Renal cortical epithelial cell (primary cell): ENCODE results near the gene TFE3. TPM values are rescaled to one million over a fixed set of nuclear protein-coding genes. Genes with fewer than 3 reads are reported as not detected.
A peak's percentile ranks its signal among the peaks of the same experiment; 100 is the strongest.

Experiments used
- DNase-seq: peaks from one replicate; pipeline ENCODE4 v3.0.0-alpha.2; 2011; ENCODE audit warnings: low read depth
- total RNA-seq: library from RNA; depleted of rRNA; stranded (reverse); fragments of >200 nt; gene quantifications from 2 replicates; pipeline ENCODE4 v1.2.3, GENCODE V29; 2014

The TFE3 gene, protein sequence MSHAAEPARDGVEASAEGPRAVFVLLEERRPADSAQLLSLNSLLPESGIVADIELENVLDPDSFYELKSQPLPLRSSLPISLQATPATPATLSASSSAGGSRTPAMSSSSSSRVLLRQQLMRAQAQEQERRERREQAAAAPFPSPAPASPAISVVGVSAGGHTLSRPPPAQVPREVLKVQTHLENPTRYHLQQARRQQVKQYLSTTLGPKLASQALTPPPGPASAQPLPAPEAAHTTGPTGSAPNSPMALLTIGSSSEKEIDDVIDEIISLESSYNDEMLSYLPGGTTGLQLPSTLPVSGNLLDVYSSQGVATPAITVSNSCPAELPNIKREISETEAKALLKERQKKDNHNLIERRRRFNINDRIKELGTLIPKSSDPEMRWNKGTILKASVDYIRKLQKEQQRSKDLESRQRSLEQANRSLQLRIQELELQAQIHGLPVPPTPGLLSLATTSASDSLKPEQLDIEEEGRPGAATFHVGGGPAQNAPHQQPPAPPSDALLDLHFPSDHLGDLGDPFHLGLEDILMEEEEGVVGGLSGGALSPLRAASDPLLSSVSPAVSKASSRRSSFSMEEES
- 30.6 and 72.0 TPM in 2 replicates for total RNA-seq

DNA sequence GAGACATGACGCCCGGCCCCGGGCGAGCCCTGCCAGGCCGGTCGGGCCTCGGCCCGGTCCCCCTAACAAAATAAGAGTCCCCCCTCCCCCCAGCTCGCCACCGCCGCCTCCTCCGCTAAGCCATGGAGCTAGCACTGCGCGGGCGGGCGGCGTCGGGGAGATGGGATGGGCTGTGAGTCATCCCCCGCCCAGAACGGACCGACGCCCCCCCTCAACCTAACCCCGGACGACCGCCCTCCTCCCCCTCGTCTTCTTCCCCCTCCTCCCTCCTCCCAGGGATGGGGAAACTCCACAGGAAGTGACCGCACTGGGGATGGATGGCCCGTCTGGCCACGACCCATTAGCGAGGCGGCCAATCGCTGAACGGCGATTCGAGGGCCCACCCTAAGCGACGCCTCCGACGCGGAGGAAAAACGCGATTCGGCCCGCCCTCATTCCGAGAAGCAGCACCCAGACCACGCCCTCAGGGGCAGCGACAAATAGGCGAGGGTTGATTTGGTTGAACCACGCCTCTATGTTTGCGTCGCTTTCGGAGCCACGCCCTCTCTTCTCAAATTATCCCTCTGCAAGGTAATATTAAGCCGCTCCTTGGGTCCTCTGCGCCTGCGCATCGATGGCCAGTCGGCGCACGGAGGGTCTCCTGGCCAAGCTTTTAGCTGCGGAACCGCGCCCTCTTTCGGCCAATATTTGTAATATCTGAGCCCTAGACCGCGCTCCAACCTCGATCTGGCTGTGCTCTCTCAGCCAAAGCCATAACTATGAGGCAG, at the start of gene TFE3:
Gene TFE3 (minus strand): TSS at position 138 of the 767 bp plus-strand sequence. CDS start 131 bp downstream, at position 7.
- DNase-seq, result peak; percentile 98

DNA sequence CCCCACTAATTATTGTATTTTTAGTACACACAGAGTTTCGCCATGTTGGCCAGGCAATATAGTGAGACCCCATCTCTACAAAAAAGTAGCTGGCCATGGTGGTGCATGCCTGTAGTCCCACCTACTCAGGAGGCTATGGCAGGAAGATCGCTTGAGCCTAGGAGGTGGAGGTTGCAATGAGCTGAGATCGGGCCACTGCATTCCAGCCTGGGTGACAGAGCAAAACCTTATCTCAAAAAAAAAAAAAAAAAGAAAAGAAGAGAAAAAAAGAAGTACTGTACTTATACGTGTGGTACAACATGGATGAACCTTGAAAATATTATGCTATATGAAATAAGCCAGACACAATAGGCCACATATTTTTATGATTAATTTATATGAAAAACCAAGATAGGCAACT, 46.4 kb upstream of the TFE3 start:
- no peak for DNase-seq

DNA sequence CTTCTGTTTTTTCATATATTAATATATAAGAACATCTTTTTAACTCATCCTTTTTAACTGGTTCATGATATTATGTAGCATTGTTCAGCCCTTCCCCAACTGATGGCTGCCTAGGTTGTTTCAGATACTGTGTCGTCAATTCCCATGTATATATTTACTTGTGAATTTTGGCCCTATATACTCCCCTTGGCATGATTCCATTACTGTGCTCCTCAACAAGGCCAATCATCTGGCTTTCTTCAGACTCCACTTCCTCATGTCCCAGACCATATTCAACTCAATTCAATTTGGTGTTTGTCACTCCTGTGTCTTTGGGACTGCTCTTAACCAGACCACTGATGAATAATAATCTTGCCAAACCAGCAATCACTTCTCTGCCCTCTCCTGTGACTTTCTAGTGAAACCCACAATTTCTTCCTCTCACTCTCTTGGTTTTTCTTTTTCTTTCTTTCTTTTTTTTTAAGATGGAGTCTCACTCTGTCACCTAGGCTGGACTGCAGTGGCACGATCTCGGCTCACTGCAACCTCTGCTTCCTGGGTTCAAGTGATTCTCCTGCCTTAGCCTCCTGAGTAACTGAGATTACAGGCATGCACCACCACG, 39.2 kb upstream of the TFE3 start:
- DNase-seq, result no peak

DNA sequence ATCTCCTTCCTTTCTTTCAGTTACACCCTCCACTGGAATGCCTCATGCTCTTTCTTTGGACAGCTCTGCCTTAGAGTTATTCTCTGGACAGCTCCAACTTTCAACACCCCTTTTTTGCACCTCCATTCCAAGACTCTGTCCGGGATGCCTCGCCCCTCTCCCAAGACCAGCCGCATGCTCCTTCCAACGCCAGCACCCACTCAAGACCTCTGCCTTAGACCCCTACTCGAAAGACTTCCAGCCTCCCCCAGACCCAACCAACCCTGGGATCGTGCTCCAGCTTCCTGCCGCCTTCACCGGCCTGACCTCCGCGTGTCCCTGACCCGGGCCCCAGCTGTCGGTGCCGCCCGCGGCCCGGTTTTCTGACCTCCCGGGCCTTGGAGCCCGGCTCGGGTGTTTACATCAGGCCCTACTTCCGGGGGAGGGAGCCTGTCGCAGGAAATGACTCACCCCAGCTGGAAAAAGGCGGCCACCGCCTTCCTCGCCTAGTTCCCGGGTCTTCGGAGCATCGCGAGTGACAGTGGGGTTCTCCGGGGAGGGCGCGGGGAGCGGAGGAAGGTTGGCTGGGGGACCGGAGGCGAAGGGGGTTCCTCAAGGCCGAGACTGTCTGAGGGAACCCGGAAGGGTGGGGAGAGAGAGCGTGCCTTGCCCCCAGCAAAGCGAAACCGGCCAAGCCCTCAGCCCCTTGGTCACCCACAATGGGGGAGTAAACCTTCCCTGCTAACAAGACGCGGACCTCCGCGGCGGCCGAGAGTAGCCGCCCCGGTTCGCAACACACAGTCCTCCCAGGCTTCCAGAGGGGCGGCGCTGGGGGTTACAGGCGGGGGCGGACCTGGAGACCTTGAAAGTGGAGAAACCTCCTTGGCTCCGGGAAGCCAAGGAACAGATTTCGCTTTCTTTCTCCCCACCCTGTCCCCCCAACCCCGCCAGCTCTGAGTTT, 36.6 kb upstream of the TFE3 start, which contains the start of gene WDR45:
Gene WDR45 (minus strand): TSS at position 399 of the 940 bp plus-strand sequence. CDS start 1,792 bp downstream, outside the sequence.
- DNase-seq, result peak; percentile 49

DNA sequence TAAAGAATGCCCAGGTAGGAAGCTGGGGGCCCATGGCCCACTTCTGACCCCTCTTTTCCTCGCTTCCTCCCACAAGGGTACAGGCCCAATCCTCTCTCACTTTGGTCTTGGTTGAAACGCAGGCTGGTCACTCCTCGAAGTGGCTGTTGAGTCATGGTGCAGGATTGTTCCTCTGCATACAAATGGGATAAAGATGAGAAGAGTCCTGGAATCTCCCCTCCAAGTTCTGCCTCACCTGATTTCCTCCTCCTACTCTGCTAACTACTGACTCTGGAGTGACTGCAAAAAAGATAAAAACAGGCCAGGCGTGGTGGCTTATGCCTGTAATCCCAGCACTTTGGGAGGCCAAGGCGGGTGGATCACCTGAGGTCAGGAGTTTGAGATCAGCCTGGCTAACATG, 34.8 kb upstream of the TFE3 start:
- peak; percentile 16 for DNase-seq

DNA sequence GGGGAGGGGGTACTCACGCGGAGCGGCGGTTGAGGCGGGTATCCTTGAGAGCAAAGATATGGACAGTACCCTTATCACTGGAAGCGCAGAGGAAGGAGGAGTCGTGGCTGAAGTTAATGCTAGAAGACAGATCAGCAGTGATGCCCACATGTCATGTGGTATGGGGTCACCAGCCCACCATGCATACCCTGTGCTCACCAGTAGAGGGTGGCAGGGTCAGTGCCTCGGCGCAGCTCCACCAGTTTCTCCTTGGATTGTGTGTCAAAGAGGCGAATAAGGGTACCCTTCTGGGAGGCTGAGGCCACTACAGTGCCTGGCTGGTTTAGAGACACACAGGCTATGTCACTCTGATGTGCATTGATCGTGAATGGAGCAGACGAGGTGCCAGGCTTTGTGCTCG, 32.2 kb upstream of the TFE3 start:
- DNase-seq, result no peak

DNA sequence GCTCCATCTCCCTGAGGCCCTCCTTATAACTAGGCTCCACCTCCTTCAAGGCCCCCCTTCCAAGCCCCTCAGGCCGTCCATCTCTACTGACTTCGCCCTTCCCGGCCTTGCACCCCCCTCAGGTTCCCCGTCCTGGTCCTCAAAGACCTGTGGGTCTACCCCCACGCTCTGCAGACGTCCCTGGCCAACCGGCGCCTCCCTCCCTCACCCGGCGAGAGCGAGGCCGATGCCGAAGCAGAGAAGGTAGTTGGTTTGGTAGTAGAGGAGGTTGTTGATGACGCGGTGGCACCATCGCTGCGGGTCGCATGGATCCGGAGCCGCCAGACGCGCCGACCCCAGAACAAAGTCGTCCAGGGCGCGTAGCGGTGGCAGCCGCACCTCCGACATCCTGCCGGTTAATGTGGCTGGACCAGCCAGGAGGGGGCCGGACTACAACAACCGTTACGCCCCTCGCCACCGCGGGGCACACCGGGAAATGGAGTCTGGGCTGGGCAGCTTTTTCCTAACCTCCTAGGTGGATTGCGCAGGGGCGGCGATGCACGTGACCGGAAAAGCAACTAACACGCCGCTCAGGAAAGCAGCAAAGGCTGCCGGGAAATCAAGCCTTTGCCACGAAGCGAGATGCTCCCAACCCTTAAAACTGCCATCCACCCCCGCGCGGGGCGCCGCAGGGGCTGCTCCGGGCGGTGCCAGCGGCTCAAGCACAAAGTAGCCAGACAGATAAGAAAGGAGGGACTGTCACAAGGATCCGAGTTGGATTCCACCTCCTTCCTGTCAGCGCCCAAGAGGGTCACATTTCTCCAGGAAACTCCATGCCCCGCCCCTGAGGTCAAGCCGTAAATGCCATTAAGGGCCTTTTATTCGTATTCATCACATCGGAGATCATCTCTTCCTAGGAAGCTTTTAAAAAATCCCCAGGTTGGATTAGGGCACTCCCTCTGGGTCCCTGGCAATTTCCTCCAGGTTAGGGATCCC, 30.7 kb upstream of the TFE3 start, which contains the start of gene PRAF2:
Gene PRAF2 (minus strand): TSS at position 402 of the 975 bp plus-strand sequence. CDS start 15 bp downstream, at position 387.
- DNase-seq, result peak; percentile 80

DNA sequence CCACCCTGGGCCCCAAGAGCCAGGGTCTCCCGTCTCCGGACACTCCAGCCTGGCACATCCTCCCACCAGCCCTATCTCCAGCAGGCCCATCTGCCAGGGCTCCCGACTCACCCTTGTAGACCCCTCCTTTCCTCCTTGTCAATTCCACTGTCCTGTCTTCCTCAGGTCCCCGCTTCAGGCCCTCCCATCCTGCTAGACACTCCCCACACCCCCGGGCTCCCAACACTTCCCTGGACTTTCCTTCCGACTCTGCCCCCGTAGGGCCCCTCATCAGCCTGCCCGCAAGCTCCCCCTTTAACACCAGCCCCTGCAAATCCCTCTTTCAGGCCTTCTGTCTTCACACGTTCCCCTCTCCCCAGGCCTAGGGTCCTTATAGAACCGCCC, 29.5 kb upstream of the TFE3 start:
- no peak for DNase-seq

DNA sequence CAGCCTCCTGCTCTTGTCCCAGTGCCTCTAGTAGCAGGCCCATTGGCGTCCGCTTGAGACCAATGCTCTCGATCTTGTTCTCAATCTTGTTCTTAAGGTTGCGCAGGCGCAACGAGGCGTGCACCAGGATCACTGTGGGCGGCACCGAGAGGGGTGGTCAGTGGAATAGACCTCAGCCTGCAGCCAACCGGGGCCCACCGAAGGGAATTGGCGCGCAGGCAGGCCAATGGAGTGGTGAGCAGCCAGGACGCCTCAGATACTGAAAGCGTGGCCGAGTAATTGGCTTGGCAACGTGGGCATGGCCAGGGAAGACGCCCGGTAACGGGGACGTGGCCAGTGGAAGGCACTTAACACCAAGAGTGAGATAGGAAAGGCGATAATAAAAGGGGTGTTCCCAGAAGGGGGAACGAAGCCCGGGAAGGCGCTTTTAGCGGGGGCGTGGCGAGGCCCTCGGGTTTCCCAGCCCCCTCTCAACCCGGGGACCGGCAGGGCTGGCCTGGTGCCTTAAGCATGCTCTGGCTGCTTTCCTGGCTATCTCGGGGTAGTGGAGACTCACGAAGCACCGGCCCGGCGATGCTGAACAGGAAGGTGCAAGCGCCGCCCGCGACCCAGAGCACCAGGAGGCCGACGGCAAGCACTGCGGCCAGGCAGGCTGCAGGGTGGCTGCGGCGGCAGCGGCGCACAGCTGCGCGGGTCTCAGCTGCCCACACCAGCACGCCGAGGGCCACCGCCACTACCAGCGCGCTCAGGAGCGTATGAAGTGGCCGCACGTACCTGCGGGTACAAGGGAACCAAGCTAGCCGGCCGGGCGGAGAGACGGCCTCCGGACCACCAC, 28.9 kb upstream of the TFE3 start:
- peak; percentile 59 for DNase-seq

DNA sequence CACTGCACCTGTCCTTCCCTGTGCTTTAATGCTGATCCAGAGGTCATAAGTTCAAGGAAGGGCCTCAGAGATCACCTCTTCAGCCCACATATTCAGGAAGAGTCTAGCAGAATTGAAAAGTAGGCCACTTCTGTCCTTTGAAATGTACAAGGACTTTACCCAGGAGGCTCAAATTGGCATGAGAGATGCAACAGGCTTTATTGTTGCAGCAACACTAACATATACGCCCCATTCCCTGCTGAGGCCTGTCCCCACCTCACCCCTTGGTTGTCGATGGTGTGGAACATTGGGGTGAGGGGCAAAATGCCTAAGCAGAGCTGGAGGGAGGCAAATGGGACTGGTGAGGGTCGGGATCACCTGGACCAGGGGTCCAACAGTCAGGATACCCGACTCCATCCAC, 27.8 kb upstream of the TFE3 start:
- DNase-seq, result no peak

DNA sequence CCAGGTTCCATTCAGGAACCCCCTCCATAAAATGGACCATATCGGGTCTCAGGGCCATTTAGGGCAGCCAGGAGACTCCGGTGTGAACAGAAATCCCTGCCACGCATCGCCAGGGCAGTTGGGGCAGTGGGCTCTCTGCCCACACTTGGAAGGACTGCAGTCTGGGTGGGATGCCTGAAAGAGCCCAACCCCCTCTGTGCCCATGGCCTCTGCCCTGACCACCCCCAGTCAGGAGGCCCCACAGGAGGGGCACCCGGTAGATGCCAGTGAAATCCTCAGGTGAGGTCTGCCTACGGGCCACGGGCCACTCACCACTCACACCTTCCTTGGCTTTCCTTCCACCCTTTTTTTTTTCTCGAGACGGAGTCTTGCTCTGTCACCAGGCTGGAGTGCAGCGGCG, 25.9 kb upstream of the TFE3 start:
- DNase-seq, result no peak

DNA sequence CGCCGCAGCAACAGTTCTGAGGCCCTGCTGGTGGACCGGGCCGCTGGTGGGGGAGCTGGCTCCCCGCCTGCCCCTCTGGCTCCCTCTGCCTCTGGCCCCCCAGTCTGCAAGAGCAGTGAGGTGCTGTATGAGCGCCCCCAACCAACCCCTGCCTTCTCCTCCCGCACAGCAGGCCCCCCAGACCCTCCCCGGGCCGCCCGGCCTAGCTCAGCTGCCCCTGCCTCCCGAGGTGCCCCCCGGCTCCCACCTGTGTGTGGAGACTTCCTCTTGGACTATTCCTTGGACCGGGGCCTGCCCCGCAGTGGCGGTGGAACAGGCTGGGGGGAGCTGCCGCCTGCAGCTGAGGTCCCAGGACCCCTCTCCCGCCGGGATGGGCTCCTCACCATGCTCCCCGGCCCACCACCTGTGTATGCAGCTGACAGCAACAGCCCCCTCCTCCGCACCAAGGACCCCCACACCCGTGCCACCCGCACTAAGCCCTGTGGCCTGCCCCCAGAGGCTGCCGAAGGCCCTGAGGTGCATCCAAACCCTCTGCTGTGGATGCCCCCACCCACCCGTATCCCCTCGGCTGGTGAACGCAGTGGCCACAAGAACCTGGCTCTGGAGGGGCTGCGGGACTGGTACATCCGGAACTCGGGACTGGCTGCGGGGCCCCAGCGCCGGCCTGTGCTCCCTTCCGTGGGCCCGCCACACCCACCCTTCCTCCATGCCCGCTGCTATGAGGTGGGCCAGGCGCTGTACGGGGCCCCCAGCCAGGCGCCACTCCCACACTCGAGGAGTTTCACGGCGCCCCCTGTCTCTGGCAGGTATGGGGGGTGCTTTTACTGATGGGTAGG, 24.3 kb upstream of the TFE3 start:
- no peak for DNase-seq

DNA sequence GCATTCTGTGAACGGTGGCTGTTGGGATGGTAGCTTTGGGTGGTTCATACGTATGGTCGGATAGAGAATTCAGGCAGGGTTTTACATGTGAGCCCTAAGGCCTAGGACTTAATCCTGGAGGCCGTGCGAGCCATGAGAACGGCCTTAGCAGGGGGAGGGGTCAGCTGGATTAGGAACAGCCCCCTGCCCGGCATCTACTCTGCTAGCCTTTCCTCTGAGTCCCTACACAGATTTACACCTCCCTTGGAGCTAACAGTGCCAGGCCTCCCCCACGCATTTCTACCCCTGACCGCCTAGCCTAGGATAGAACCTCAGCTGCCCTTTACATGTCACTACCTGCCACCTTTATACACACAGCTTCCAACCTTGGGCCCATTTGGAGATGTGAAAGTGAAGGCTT, 23.5 kb upstream of the TFE3 start:
- DNase-seq, result no peak

DNA sequence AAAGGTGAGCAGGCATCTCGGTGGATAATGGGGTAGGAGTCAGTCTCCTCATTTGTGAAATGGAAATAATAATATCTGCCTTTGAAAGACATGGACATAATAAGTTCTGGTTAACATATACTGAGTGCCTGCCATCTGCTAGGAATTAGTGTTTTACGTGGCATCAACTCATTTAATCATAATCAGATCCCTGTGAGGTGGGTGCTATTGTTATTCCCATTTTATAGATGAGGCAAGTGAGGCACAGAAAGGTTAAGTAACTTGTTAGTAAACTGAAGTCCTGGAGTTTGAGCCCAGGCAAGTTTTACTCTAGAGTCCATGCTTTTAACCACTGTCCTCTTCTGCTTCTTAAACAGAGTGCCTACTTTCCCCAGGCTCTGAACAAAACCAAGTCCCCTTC, 23.1 kb upstream of the TFE3 start:
- no peak for DNase-seq

DNA sequence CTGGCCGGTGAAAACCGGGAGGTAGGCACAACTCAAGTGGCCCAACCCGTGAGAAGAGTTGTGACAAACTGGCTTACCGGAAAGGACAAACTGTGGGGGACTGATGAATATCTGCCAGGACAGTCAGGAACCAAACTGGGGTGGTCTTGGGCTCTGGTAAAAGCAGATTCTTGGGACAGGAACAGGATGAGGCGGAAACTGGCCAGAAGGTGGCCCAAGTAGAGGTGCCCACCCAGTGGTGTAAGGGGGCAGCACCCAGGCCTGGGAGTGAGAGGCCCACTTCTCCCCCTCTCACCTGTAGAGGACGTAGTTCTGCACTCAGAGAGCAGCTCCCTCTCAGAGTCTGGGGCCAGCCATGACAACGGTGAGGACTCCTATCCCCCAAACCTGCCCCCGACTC, 21.6 kb upstream of the TFE3 start:
- DNase-seq, result no peak

DNA sequence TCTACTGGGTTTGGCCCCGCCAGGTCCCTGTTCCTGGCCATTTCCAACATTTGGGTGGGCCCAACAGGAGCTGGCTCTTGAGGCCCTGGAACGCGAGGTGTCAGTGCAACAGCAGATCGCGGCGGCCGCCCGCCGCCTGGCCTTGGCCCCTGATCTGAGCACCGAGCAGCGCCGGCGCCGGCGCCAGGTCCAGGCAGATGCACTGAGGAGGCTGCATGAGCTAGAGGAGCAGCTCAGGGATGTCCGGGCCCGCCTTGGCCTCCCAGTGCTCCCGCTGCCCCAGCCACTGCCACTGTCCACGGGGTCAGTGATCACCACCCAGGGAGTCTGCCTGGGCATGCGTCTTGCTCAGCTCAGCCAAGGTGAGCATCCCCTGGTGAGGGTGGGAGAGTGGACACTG, 21.1 kb upstream of the TFE3 start:
- no peak for DNase-seq

DNA sequence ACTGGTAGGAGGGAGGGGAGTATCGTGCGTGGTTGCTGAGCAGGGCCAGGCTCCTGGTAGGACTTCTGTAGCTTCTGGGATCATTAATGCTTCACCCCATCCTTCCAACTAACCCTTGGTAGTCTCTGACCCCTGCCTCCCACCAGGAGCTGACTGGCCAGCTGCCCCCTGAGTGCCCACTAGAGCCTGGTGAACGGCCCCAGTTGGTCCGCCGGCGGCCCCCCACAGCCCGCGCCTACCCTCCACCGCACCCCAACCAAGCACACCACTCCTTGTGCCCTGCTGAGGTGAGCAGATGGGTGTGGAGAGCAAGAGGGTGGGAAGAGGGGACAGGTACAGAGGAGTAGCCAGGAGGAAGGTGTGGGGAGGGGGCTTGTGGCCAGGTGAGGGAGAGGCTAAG, 20.6 kb upstream of the TFE3 start:
- DNase-seq, result no peak

DNA sequence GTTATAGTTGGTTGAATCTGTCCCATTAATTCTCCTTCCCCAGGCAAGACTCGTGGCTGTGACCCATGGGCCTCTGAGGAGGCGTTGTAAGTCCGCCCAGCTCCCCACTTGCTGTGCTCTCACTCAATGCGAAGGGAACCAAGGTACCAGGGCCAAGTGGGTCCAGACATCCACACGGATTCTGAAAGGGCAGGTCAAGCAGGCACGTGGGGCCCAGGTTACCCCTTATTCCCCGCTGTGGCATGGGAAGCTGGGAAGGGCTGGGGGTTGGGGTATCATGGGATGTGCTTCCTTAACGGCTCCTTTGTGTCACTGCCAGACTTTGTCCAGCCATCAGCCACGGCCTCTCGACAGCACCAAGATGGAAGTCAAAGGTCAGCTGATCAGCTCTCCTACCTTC, 18.8 kb upstream of the TFE3 start:
- no peak for DNase-seq
